Hepatocyte (in vitro differentiated cells): ENCODE data around the gene PTPRR. TPM values are rescaled to one million over a fixed set of nuclear protein-coding genes. Genes with fewer than 3 reads are reported as not detected.

Experiments
- DNase-seq: peaks from one replicate; pipeline ENCODE4 v3.0.0-alpha.2; 2016; ENCODE audit warnings: low spot score
- H2AFZ ChIP-seq: fragments of 200-600 bp; sonication (generic); 2 replicates; pipeline ENCODE4 v1.6.0; 2016; ENCODE audit warnings: antibody characterized with exemption, mild to moderate bottlenecking
- H3K27ac ChIP-seq: fragments of 200-600 bp; sonication (generic); 2 replicates; pipeline ENCODE4 v1.5.1; 2016; ENCODE audit warnings: mild to moderate bottlenecking
- H3K27me3 ChIP-seq: fragments of 200-600 bp; sonication (generic); 2 replicates; pipeline ENCODE4 v1.6.1; 2016
- H3K36me3 ChIP-seq: fragments of 200-600 bp; sonication (generic); replicated peaks from 2 replicates; pipeline ENCODE4 v1.5.1; 2016; ENCODE audit warnings: low read depth; ENCODE audit not compliant: insufficient read depth
- H3K4me1 ChIP-seq: fragments of 200-600 bp; sonication (generic); 2 replicates; pipeline ENCODE4 v1.5.1; 2016; ENCODE audit warnings: mild to moderate bottlenecking, moderate library complexity; ENCODE audit not compliant: insufficient read depth
- H3K4me2 ChIP-seq: fragments of 200-600 bp; sonication (generic); 2 replicates; pipeline ENCODE4 v1.6.0; 2016
- H3K4me3 ChIP-seq: fragments of 200-600 bp; sonication (generic); 2 replicates; pipeline ENCODE4 v1.5.1; 2016; ENCODE audit warnings: mild to moderate bottlenecking
- H3K79me2 ChIP-seq: fragments of 200-600 bp; sonication (generic); 2 replicates; pipeline ENCODE4 v1.6.0; 2017; ENCODE audit warnings: mild to moderate bottlenecking
- H3K9me2 ChIP-seq: fragments of 200-600 bp; sonication (generic); replicated peaks from 2 replicates; pipeline ENCODE4 v1.6.0; 2017; ENCODE audit warnings: mild to moderate bottlenecking; ENCODE audit not compliant: insufficient read depth
- H3K9me3 ChIP-seq: fragments of 200-600 bp; sonication (generic); 2 replicates; pipeline ENCODE4 v1.5.1; 2016; ENCODE audit warnings: low read depth, mild to moderate bottlenecking
- H4K20me1 ChIP-seq: fragments of 200-600 bp; sonication (generic); 2 replicates; pipeline ENCODE4 v1.6.0; 2016; ENCODE audit warnings: mild to moderate bottlenecking; ENCODE audit not compliant: insufficient read depth, poor library complexity, severe bottlenecking
- CTCF ChIP-seq: fragments of 200-600 bp; sonication (generic); IDR thresholded peaks from 2 replicates; pipeline ENCODE4 v1.5.1; 2016; ENCODE audit warnings: antibody characterized with exemption, mild to moderate bottlenecking; ENCODE audit not compliant: poor library complexity
- EZH2 ChIP-seq: fragments of 200-600 bp; sonication (generic); IDR thresholded peaks from 2 replicates; pipeline ENCODE4 v1.6.1; 2016; ENCODE audit warnings: antibody characterized with exemption, mild to moderate bottlenecking, borderline replicate concordance
- EZH2phosphoT487 ChIP-seq: fragments of 200-600 bp; sonication (generic); IDR thresholded peaks from one replicate; pipeline ENCODE4 v1.6.1; 2018; ENCODE audit warnings: antibody characterized with exemption, mild to moderate bottlenecking, low read depth, moderate library complexity; ENCODE audit not compliant: unreplicated experiment, severe bottlenecking
- WGBS: methylation state at CpG from one replicate; pipeline ENCODE4 v1.1.6; 2016; ENCODE audit warnings: low lambda C conversion rate; ENCODE audit errors: missing lambda C conversion rate; 5-methylcytosine and 5-hydroxymethylcytosine counted together
- polyA plus RNA-seq: library from polyadenylated mRNA; unstranded; fragments of >200 nt; fragmentation: Nextera tagmentation; extraction: Ambion mirVana; gene quantifications from 2 replicates; pipeline ENCODE4 v1.2.1, GENCODE V29; 2016
- total RNA-seq: library from RNA; depleted of rRNA; stranded (reverse); fragments of >200 nt; gene quantifications from 2 replicates; pipeline ENCODE4 v1.2.3, GENCODE V29; 2014

PTPRR gene
- total and polyA plus RNA-seq, 2 experiments from 2014 or later, result 1.9 to 4.8 TPM

GRCh38 chr12:70670948-70671347 lies 249.6 kb downstream of the PTPRR start:
- Histone ChIP-seq H3K27ac (no peak overlapping the region), H3K27me3 (no peaks in the 10 kb centered on the region), H3K9me3 (no peaks in the 10 kb centered on the region), H3K9me2 (no peaks in the 10 kb centered on the region), H3K4me3 (no peak overlapping the region), H3K4me2 (no peak overlapping the region), H3K79me2 (no peaks in the 10 kb centered on the region), H3K4me1 (no peaks in the 10 kb centered on the region), H3K36me3 (no peaks in the 10 kb centered on the region), H4K20me1 (no peaks in the 10 kb centered on the region), H2AFZ (no peak overlapping the region)
- TF ChIP-seq EZH2, result no peak
- no peak for TF ChIP-seq EZH2phosphoT487
- DNase-seq, result no peak
- 90% methylated on average over 3 of the region's 3 CpGs for WGBS

GRCh38 chr12:70667253-70667652 lies 253.3 kb downstream of the PTPRR start:
- DNase-seq, result no peak
- peaks cover 3% of the 10 kb centered on the region for H3K27me3 ChIP-seq
- 93% methylated on average over 2 of the region's 2 CpGs for WGBS
- H3K4me1 ChIP-seq, result no peaks in the 10 kb centered on the region
- TF ChIP-seq EZH2 (no peak), EZH2phosphoT487 (no peak), CTCF (no peak)
- H3K9me3 ChIP-seq, result no peaks in the 10 kb centered on the region
- H3K9me2 ChIP-seq, result no peaks in the 10 kb centered on the region
- no peak overlapping the region for H3K27ac ChIP-seq
- no peak overlapping the region for H3K4me2 ChIP-seq
- no peak overlapping the region for H3K4me3 ChIP-seq
- no peaks in the 10 kb centered on the region for H3K36me3 ChIP-seq
- H4K20me1 ChIP-seq, result no peaks in the 10 kb centered on the region
- no peaks in the 10 kb centered on the region for H3K79me2 ChIP-seq
- H2AFZ ChIP-seq, result no peak overlapping the region

GRCh38 chr12:70666364-70666763 lies 254.2 kb downstream of the PTPRR start:
- H2AFZ ChIP-seq, result no peak overlapping the region
- no peaks in the 10 kb centered on the region for H3K4me1 ChIP-seq
- no peak overlapping the region for H3K4me2 ChIP-seq
- H3K4me3 ChIP-seq, result no peak overlapping the region
- no peak for TF ChIP-seq EZH2phosphoT487
- TF ChIP-seq CTCF, result no peak
- no peak for TF ChIP-seq EZH2
- no peak for DNase-seq
- H3K9me3 ChIP-seq, result no peaks in the 10 kb centered on the region
- no peaks in the 10 kb centered on the region for H3K9me2 ChIP-seq
- H3K36me3 ChIP-seq, result no peaks in the 10 kb centered on the region
- H3K27ac ChIP-seq, result no peak overlapping the region
- no peaks in the 10 kb centered on the region for H4K20me1 ChIP-seq
- 97% methylated on average over 1 of the region's 1 CpG for WGBS
- H3K79me2 ChIP-seq, result no peaks in the 10 kb centered on the region
- peaks cover 3% of the 10 kb centered on the region for H3K27me3 ChIP-seq

GRCh38 chr12:70664465-70664881 lies 256.1 kb downstream of the PTPRR start:
- Histone ChIP-seq H3K36me3 (no peaks in the 10 kb centered on the region), H2AFZ (no peak overlapping the region), H3K4me2 (no peak overlapping the region), H3K9me3 (no peaks in the 10 kb centered on the region), H3K79me2 (no peaks in the 10 kb centered on the region), H4K20me1 (no peaks in the 10 kb centered on the region), H3K27ac (no peak overlapping the region), H3K9me2 (no peaks in the 10 kb centered on the region), H3K4me3 (no peak overlapping the region), H3K4me1 (no peaks in the 10 kb centered on the region), H3K27me3 (peaks cover 3% of the 10 kb centered on the region)
- TF ChIP-seq EZH2phosphoT487 (no peak), EZH2 (no peak), CTCF (no peak)
- no peak for DNase-seq
- WGBS, result 54% methylated on average over 7 of the region's 7 CpGs
